Transverse colon (tissue), 4 donors: ENCODE data around the gene CDC14A. TPM values are rescaled to one million over a fixed set of nuclear protein-coding genes. Genes with fewer than 3 reads are reported as not detected.

Source experiments
- DNase-seq: peaks from one replicate; pipeline ENCODE4 v3.0.0-alpha.2; 2019
- H3K27ac ChIP-seq, 4 donors: fragments of 200-600 bp; sonication (generic); 2 replicates each; pipeline ENCODE4 v1.5.1; 2016 to 2018; ENCODE audit warnings: inconsistent platforms in 4 of 4
- H3K27me3 ChIP-seq: fragments of 200-600 bp; sonication (generic); 2 replicates; pipeline ENCODE4 v1.5.1; 2017; ENCODE audit warnings: inconsistent platforms
- H3K36me3 ChIP-seq, 4 donors: fragments of 200-600 bp; sonication (generic); 2 replicates each; pipeline ENCODE4 v1.5.1; 2017 to 2019; ENCODE audit warnings: inconsistent platforms in 4 of 4
- H3K4me1 ChIP-seq, 4 donors: fragments of 200-600 bp; sonication (generic); 2 replicates each; pipeline ENCODE4 v1.5.1; 2017 to 2020; ENCODE audit warnings: inconsistent platforms in 4 of 4
- H3K4me3 ChIP-seq, 4 donors: fragments of 200-600 bp; sonication (generic); 1 replicate in 1 of 4; 2 replicates in 3 of 4; pipeline versions ENCODE4 v1.5.1 to v1.6.1; 2017 to 2019; ENCODE audit warnings: inconsistent platforms in 4 of 4
- H3K9me3 ChIP-seq, 2 donors: fragments of 200-600 bp; sonication (generic); 2 replicates each; pipeline ENCODE4 v1.5.1; 2017 to 2019; ENCODE audit warnings: inconsistent platforms in 2 of 2
- EP300 ChIP-seq: sonication (generic); formaldehyde crosslinking; IDR thresholded peaks from one replicate; pipeline ENCODE4 v1.6.1; 2017; ENCODE audit warnings: antibody characterized with exemption, low read depth
- POLR2A ChIP-seq: fragments of 450-650 bp; IDR thresholded peaks from one replicate; pipeline ENCODE4 v1.6.1; 2016; ENCODE audit warnings: antibody characterized with exemption, mild to moderate bottlenecking, moderate library complexity
- POLR2AphosphoS5 ChIP-seq, 3 donors: sonication (generic); formaldehyde crosslinking; IDR thresholded peaks; one replicate each; pipeline ENCODE4 v1.6.1; 2016; ENCODE audit warnings: antibody characterized with exemption in 3 of 3
- WGBS, 2 donors: methylation state at CpG; one replicate each; pipeline ENCODE4 v1.1.5; 2018; ENCODE audit warnings: low coverage in 1 of 2; 5-methylcytosine and 5-hydroxymethylcytosine counted together
- in situ Hi-C, 4 donors: fragments of 200-750 bp; cut with MboI; loops; one replicate each; pipeline versions ENCODE4 v1.15.0 to v1.15.1; 2017; ENCODE audit warnings: low sequenced_read_pairs in 3 of 4, low pct_ligation_motif_present in 1 of 4, low pct_unique_long_range_greater_than_20kb in 1 of 4
- intact Hi-C: fragments of 100-400 bp; cut with DNase I; formaldehyde crosslinking; loops from one replicate; pipeline ENCODE4 v1.15.1; 2023; ENCODE audit warnings: low total_unique reads
- total RNA-seq, 4 donors: library from RNA; depleted of rRNA; stranded (reverse); fragments of >200 nt; gene quantifications; one replicate each; pipeline ENCODE4 v1.1.0, GENCODE V29; 2016
- TF ChIP-seq, protein P1 (sequence below), 5 experiments: fragments of 200-600 bp in 3 of 5; fragments of 450-650 bp in 2 of 5; sonication (generic) in 3 of 5; IDR thresholded peaks; 1 replicate in 2 of 5; 2 replicates in 3 of 5; pipeline ENCODE4 v1.5.1; 2016 to 2017; ENCODE audit warnings: antibody characterized with exemption in 5 of 5, inconsistent platforms in 3 of 5, mild to moderate bottlenecking in 2 of 5, moderate library complexity in 1 of 5

CDC14A gene
- total RNA-seq, 4 donors from 2014 or later: 8.0 to 68.6 (median 48.5) TPM

- Histone ChIP-seq H3K27ac (no peak overlapping the region), H3K4me1 (peaks cover 0 to 14% (median 0%) of the 10 kb centered on the region in 4 donors), H3K4me3 (no peak overlapping the region), H3K27me3 (no peaks in the 10 kb centered on the region), H3K36me3 (no peaks in the 10 kb centered on the region), H3K9me3 (no peaks in the 10 kb centered on the region)
- TF ChIP-seq, protein P1, sequence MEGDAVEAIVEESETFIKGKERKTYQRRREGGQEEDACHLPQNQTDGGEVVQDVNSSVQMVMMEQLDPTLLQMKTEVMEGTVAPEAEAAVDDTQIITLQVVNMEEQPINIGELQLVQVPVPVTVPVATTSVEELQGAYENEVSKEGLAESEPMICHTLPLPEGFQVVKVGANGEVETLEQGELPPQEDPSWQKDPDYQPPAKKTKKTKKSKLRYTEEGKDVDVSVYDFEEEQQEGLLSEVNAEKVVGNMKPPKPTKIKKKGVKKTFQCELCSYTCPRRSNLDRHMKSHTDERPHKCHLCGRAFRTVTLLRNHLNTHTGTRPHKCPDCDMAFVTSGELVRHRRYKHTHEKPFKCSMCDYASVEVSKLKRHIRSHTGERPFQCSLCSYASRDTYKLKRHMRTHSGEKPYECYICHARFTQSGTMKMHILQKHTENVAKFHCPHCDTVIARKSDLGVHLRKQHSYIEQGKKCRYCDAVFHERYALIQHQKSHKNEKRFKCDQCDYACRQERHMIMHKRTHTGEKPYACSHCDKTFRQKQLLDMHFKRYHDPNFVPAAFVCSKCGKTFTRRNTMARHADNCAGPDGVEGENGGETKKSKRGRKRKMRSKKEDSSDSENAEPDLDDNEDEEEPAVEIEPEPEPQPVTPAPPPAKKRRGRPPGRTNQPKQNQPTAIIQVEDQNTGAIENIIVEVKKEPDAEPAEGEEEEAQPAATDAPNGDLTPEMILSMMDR (IDR thresholded peaks at IDR 0.05): no peak
- TF ChIP-seq EP300: no peak
- TF ChIP-seq POLR2A: no peak
- no peak for TF ChIP-seq POLR2AphosphoS5 (IDR thresholded peaks at IDR 0.05)
- no peak for DNase-seq
- in situ Hi-C loops: no loop called here
- intact Hi-C loops: no loop called here
Measured at GRCh38 chr1:100377590-100378361, 25.5 kb downstream of the CDC14A start.

- intact Hi-C loops (no loop called here), in situ Hi-C loops (no loop called here)
- Histone ChIP-seq H3K9me3 (no peaks in the 10 kb centered on the region), H3K27ac (no peak overlapping the region), H3K4me1 (peaks cover 0 to 21% (median 5%) of the 10 kb centered on the region in 4 donors), H3K27me3 (no peaks in the 10 kb centered on the region), H3K36me3 (no peaks in the 10 kb centered on the region), H3K4me3 (no peak overlapping the region)
- WGBS, 2 donors: 83 to 86% methylated on average over 2 of the region's 2 CpGs
- TF ChIP-seq POLR2AphosphoS5 (IDR thresholded peaks at IDR 0.05) (no peak), EP300 (no peak)
- DNase-seq: no peak
Measured at GRCh38 chr1:100378956-100379355, 26.6 kb downstream of the CDC14A start.

DNA sequence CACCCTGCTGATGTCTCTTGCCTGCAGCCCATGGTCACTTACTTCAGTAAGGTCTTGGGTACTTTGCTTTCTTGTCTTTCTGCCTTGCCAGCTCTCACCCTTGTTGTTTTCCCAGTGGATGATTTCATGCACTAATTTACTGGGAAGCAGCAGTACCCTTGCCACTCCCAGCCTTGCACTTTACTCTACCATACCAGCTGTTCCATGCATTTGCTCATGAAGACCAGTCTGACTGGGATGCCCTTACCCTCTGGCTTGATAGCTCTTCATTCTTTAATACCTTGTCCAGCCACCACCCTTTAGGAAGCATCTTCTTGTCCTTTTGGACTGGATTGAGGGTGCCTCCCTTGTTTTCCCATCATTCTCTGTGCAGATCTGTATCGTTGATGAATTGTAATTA, 28.3 kb downstream of the CDC14A start:
- in situ Hi-C loops (no loop called here), intact Hi-C loops (no loop called here)
- Histone ChIP-seq H3K4me3 (no peak overlapping the region), H3K36me3 (no peaks in the 10 kb centered on the region), H3K4me1 (peaks cover 0 to 28% (median 10%) of the 10 kb centered on the region in 4 donors), H3K9me3 (no peaks in the 10 kb centered on the region), H3K27me3 (no peaks in the 10 kb centered on the region), H3K27ac (peak overlapping the region in 2 of 4 donors; percentile 14 to 18)
- TF ChIP-seq EP300 (no peak), POLR2A (no peak), POLR2AphosphoS5 (IDR thresholded peaks at IDR 0.05) (peak in 1 of 3 donors; percentile 29)
- TF ChIP-seq, protein P1 (IDR thresholded peaks at IDR 0.05): no peak
- 73% methylated on average over 1 of the region's 1 CpG; no CpG with 5 or more reads in 1 of the 2 donors for WGBS, 2 donors
- peak; percentile 30 for DNase-seq

GRCh38 chr1:100382657-100383056, 30.4 kb downstream of the CDC14A start:
- intact Hi-C loops: no loop called here
- H3K4me3 ChIP-seq: no peak overlapping the region
- in situ Hi-C loops: no loop called here

More at GRCh38 chr1:100382657-100383056, 30.4 kb downstream of the CDC14A start:
- peaks cover 0 to 42% (median 10%) of the 10 kb centered on the region in 4 donors for H3K4me1 ChIP-seq
- no peaks in the 10 kb centered on the region for H3K9me3 ChIP-seq
- TF ChIP-seq EP300 (no peak), POLR2A (no peak), POLR2AphosphoS5 (IDR thresholded peaks at IDR 0.05) (no peak)
- TF ChIP-seq, protein P1 (IDR thresholded peaks at IDR 0.05): no peak
- no peaks in the 10 kb centered on the region for H3K27me3 ChIP-seq
- H3K27ac ChIP-seq: no peak overlapping the region
- 88% methylated on average over 1 of the region's 1 CpG; no CpG with 5 or more reads in 1 of the 2 donors for WGBS, 2 donors
- H3K36me3 ChIP-seq: no peaks in the 10 kb centered on the region
- no peak for DNase-seq
